H1 (cell line): Measurements from ENCODE around the gene DNAJB5. TPM values are rescaled to one million over a fixed set of nuclear protein-coding genes. Genes with fewer than 3 reads are reported as not detected.

Experiments used
- CTCF ChIA-PET: fragments of 300-600 bp; sonication (Branson Sonifier 250); formaldehyde crosslinking; loops from one replicate; lab custom pipeline; 2021; ENCODE audit not compliant: partially characterized antibody; lab: Charles Lee
- POLR2A ChIA-PET: fragments of 300-600 bp; sonication (Branson Sonifier 250); formaldehyde crosslinking; loops from one replicate; lab custom pipeline; 2021; ENCODE audit warnings: inconsistent platforms; ENCODE audit not compliant: partially characterized antibody; lab: Charles Lee
- DNase-seq, 2 experiments: peaks; one replicate each; pipeline versions ENCODE4 v3.0.0 to v3.0.0-alpha.2; 2010 to 2022; ENCODE audit warnings: low spot score in 2 of 2, low read depth in 1 of 2, mixed read lengths in 1 of 2
- FAIRE-seq: peaks from 2 replicates; lab custom pipeline; 2011; peaks lifted over from hg19 to GRCh38; lab: Jason Lieb, UNC
- H2AFZ ChIP-seq: 2 replicates; pipeline ENCODE4 v1.8.1; 2012; ENCODE audit warnings: low read length, inconsistent platforms
- H2AK5ac ChIP-seq: 2 replicates; pipeline ENCODE4 v1.6.1; 2013; ENCODE audit warnings: low read depth, low read length
- H2BK120ac ChIP-seq: replicated peaks from 2 replicates; pipeline ENCODE3; 2013; ENCODE audit warnings: low read depth, low read length, inconsistent platforms
- H2BK12ac ChIP-seq: 2 replicates; pipeline ENCODE4 v1.6.1; 2013; ENCODE audit warnings: low read depth, low read length
- H2BK15ac ChIP-seq: 2 replicates; pipeline ENCODE4 v1.6.1; 2013; ENCODE audit warnings: low read length
- H2BK20ac ChIP-seq: 2 replicates; pipeline ENCODE4 v1.6.1; 2013; ENCODE audit warnings: low read length
- H2BK5ac ChIP-seq: 2 replicates; pipeline ENCODE4 v1.6.1; 2013; ENCODE audit warnings: low read depth, low read length
- H3K14ac ChIP-seq: 2 replicates; pipeline ENCODE4 v1.6.1; 2013; ENCODE audit warnings: inconsistent platforms; ENCODE audit not compliant: insufficient read length
- H3K18ac ChIP-seq: 2 replicates; pipeline ENCODE4 v1.6.1; 2013; ENCODE audit warnings: low read length; ENCODE audit errors: extremely low read depth
- H3K23ac ChIP-seq: 2 replicates; pipeline ENCODE4 v1.6.1; 2013; ENCODE audit warnings: inconsistent platforms; ENCODE audit not compliant: insufficient read length
- H3K23me2 ChIP-seq: 2 replicates; pipeline ENCODE4 v1.6.1; 2013; ENCODE audit warnings: low read depth, low read length
- H3K27ac ChIP-seq: 2 replicates; pipeline ENCODE4 v1.6.1; 2011; ENCODE audit warnings: low read depth, low read length, inconsistent platforms
- H3K27me3 ChIP-seq, 4 experiments: replicated peaks in 1 of 4; 1 replicate in 1 of 4; 2 replicates in 3 of 4; pipeline versions ENCODE4 v1.6.1 to v1.8.1; 2011 to 2013; ENCODE audit warnings: low read length in 3 of 4, mild to moderate bottlenecking in 3 of 4, inconsistent platforms in 2 of 4, mixed read lengths in 2 of 4, moderate library complexity in 1 of 4; ENCODE audit not compliant: control insufficient read depth in 3 of 4, insufficient read depth in 3 of 4; ENCODE audit errors: extremely low read depth in 1 of 4
- H3K36me3 ChIP-seq, 4 experiments: 2 replicates each; pipeline versions ENCODE4 v1.6.1 to v1.8.1; 2011 to 2013; ENCODE audit warnings: mild to moderate bottlenecking in 4 of 4, low read length in 3 of 4, moderate library complexity in 2 of 4, control low read depth in 1 of 4, inconsistent platforms in 1 of 4; ENCODE audit not compliant: insufficient read depth in 4 of 4, control insufficient read depth in 2 of 4
- H3K4ac ChIP-seq: replicated peaks from 2 replicates; pipeline ENCODE3; 2013; ENCODE audit warnings: low read length, low read depth, mixed read lengths, inconsistent platforms; ENCODE audit not compliant: insufficient read length
- H3K4me1 ChIP-seq, 4 experiments: replicated peaks in 1 of 4; 1 replicate in 1 of 4; 2 replicates in 3 of 4; pipeline versions ENCODE4 v1.6.1 to v1.8.1; 2011 to 2013; ENCODE audit warnings: low read length in 3 of 4, inconsistent platforms in 2 of 4, mixed read lengths in 1 of 4; ENCODE audit not compliant: insufficient read depth in 4 of 4, control insufficient read depth in 3 of 4
- H3K4me2 ChIP-seq, 2 experiments: 2 replicates each; pipeline versions ENCODE4 v1.6.1 to v1.8.1; 2011 to 2013; ENCODE audit warnings: low read depth in 2 of 2, low read length in 2 of 2, control low read depth in 1 of 2, inconsistent platforms in 1 of 2, mild to moderate bottlenecking in 1 of 2; ENCODE audit not compliant: insufficient read depth in 1 of 2
- H3K4me3 ChIP-seq, 4 experiments: fragments of 200-600, 300-600 bp in 1 of 4; sonication (generic), shearing (Covaris generic), sonication (Bioruptor Twin) in 1 of 4; 2 replicates each; pipeline versions ENCODE4 v1.5.1 to v1.8.1; 2011 to 2016; ENCODE audit warnings: low read length in 4 of 4, low read depth in 3 of 4, control low read depth in 2 of 4, inconsistent platforms in 2 of 4, mild to moderate bottlenecking in 2 of 4, mixed read lengths in 1 of 4, moderate library complexity in 1 of 4; ENCODE audit not compliant: insufficient read depth in 2 of 4; ENCODE audit errors: extremely low read depth in 1 of 4
- H3K56ac ChIP-seq: replicated peaks from 2 replicates; pipeline ENCODE3; 2013; ENCODE audit warnings: low read depth, mild to moderate bottlenecking, mixed read lengths, low read length, inconsistent platforms; ENCODE audit not compliant: insufficient read length
- H3K79me1 ChIP-seq: 2 replicates; pipeline ENCODE4 v1.6.1; 2013; ENCODE audit warnings: low read depth, low read length, control low read depth
- H3K79me2 ChIP-seq, 2 experiments: 2 replicates each; pipeline versions ENCODE4 v1.6.1 to v1.8.1; 2012 to 2013; ENCODE audit warnings: low read length in 2 of 2, mild to moderate bottlenecking in 2 of 2, inconsistent platforms in 1 of 2; ENCODE audit not compliant: insufficient read depth in 2 of 2, control insufficient read depth in 1 of 2
- H3K9ac ChIP-seq, 4 experiments: replicated peaks in 1 of 4; 1 replicate in 1 of 4; 2 replicates in 3 of 4; pipeline versions ENCODE4 v1.6.1 to v1.8.1; 2011 to 2013; ENCODE audit warnings: low read depth in 3 of 4, low read length in 3 of 4, control low read depth in 2 of 4, mild to moderate bottlenecking in 2 of 4, moderate library complexity in 2 of 4, inconsistent platforms in 1 of 4; ENCODE audit errors: extremely low read depth in 1 of 4
- H3K9me3 ChIP-seq, 2 experiments: 2 replicates each; pipeline versions ENCODE4 v1.6.1 to v1.8.1; 2012 to 2013; ENCODE audit warnings: mild to moderate bottlenecking in 2 of 2, moderate library complexity in 2 of 2, control low read depth in 1 of 2, inconsistent platforms in 1 of 2, low read depth in 1 of 2, low read length in 1 of 2, mixed read lengths in 1 of 2; ENCODE audit not compliant: insufficient read depth in 2 of 2
- H4K20me1 ChIP-seq, 2 experiments: replicated peaks in 1 of 2; 2 replicates each; pipeline versions ENCODE3 to v1.8.1; 2011 to 2013; ENCODE audit warnings: inconsistent platforms in 2 of 2, low read length in 2 of 2, mild to moderate bottlenecking in 1 of 2; ENCODE audit not compliant: insufficient read depth in 2 of 2, control insufficient read depth in 1 of 2
- H4K5ac ChIP-seq: 2 replicates; pipeline ENCODE4 v1.6.1; 2013; ENCODE audit warnings: low read length, low read depth, mixed read lengths, inconsistent platforms; ENCODE audit not compliant: insufficient read length
- H4K8ac ChIP-seq: 2 replicates; pipeline ENCODE4 v1.8.0; 2013; ENCODE audit warnings: mild to moderate bottlenecking, moderate library complexity, low read length, inconsistent platforms; ENCODE audit not compliant: insufficient read depth; ENCODE audit errors: extremely low read depth
- H4K91ac ChIP-seq: replicated peaks from 2 replicates; pipeline ENCODE3; 2013; ENCODE audit warnings: low read length, mixed read lengths, inconsistent platforms; ENCODE audit not compliant: insufficient read length
- HDAC6 ChIP-seq: IDR thresholded peaks from one replicate; pipeline ENCODE4 v1.7.1; 2012; ENCODE audit warnings: low read depth, mild to moderate bottlenecking, inconsistent platforms, low read length, moderate library complexity
- SUZ12 ChIP-seq: fragments of 200-600 bp; sonication (generic); IDR thresholded peaks from 2 replicates; pipeline ENCODE4 v1.6.1; 2012; ENCODE audit warnings: mild to moderate bottlenecking, inconsistent platforms, low read length, moderate library complexity, mixed read lengths
- YY1 ChIP-seq: IDR thresholded peaks from 2 replicates; pipeline ENCODE4 v1.6.1; 2011; ENCODE audit warnings: low read depth, mild to moderate bottlenecking, low read length
- WGBS, 2 experiments: shearing (Covaris generic) in 1 of 2; methylation state at CpG; one replicate each; pipeline versions ENCODE4 v1.1.6 to v1.1.7; 2013 to 2015; ENCODE audit warnings: low lambda C conversion rate in 2 of 2, mixed read lengths in 2 of 2, inconsistent platforms in 1 of 2, low coverage in 1 of 2, missing lambda C conversion rate in 1 of 2; ENCODE audit not compliant: insufficient replicate concordance in 2 of 2, insufficient coverage in 1 of 2, insufficient read length in 1 of 2; ENCODE audit errors: extremely low coverage in 1 of 2, missing lambda C conversion rate in 1 of 2; 5-methylcytosine and 5-hydroxymethylcytosine counted together
- polyA plus RNA-seq, 7 experiments: library from polyadenylated mRNA; depleted of rRNA in 3 of 7; stranded (reverse) in 5 of 7; unstranded in 2 of 7; fragments of >200 nt in 5 of 7; fragments of 200-250 nt in 2 of 7; gene quantifications; 1 replicate in 5 of 7; 2 replicates in 1 of 7; 4 replicates in 1 of 7; pipeline versions ENCODE4 v1.2.1 to v1.2.3, GENCODE V29; 2011 to 2013; ENCODE audit warnings: missing spikeins in 2 of 7, mixed read lengths in 2 of 7
- total RNA-seq: library from RNA; stranded (reverse); fragmentation: NEBNext Ultra II Directional; extraction: Animal tissue kit (Norgen Biotek cat#: 25700); gene quantifications from 2 replicates; pipeline ENCODE4 v1.2.1, GENCODE V29; 2021

DNAJB5 gene
- total and polyA plus RNA-seq, 2 of the 8 experiments (the other 6 are each of a cell fraction or from before 2014, with no cell fraction given): 25.0 to 34.1 TPM

GRCh38 chr9:34996181-34996904 lies 6.8 kb downstream of the DNAJB5 start:
- H3K56ac ChIP-seq: no peak overlapping the region
- no peak overlapping the region for H3K18ac ChIP-seq
- H2BK12ac ChIP-seq: no peak overlapping the region
- peaks cover 18 to 41% (median 26%) of the 10 kb centered on the region in 4 experiments; a peak in 7 of 8 replicates for H3K36me3 ChIP-seq
- H4K5ac ChIP-seq: no peak overlapping the region
- no peak overlapping the region for H3K9ac ChIP-seq
- H3K23me2 ChIP-seq: no peaks in the 10 kb centered on the region; the same call in 1 of the 2 replicates
- H3K27me3 ChIP-seq: no peaks in the 10 kb centered on the region
- no peak overlapping the region for H4K8ac ChIP-seq
- TF ChIP-seq SUZ12 (no peak), YY1 (no peak), HDAC6 (no peak)
- no peak overlapping the region for H3K4me3 ChIP-seq
- peaks cover 0 to 12% of the 10 kb centered on the region in 2 experiments; a peak in 2 of 4 replicates for H3K79me2 ChIP-seq
- H3K27ac ChIP-seq: no peak overlapping the region
- H3K14ac ChIP-seq: no peak overlapping the region
- no peak overlapping the region for H2BK120ac ChIP-seq
- H4K20me1 ChIP-seq: no peaks in the 10 kb centered on the region
- whole genome bisulfite sequencing, 2 experiments: 93% methylated on average over 26 of the region's 26 CpGs; no CpG with 5 or more reads in 1 of the 2 experiments
- H3K9me3 ChIP-seq: no peaks in the 10 kb centered on the region
- peaks cover 21 to 30% (median 25%) of the 10 kb centered on the region in 4 experiments for H3K4me1 ChIP-seq
- DNase-seq: no peak
- ChIA-PET CTCF (interaction anchor here (0.9 to 14.8 kb wide), 5 partner anchors 14 to 287 kb away, joined by 3 to 148 read pairs (median 43); a partner anchor contains a TSS), POLR2A (interaction anchor here (1.1 kb wide), 1 partner anchor 11 kb away, joined by 3 read pairs; no protein-coding TSS in a partner anchor)
- no peak overlapping the region for H2AK5ac ChIP-seq
- no peak overlapping the region for H3K4ac ChIP-seq
- no peak overlapping the region for H4K91ac ChIP-seq
- no peak for FAIRE-seq
- peaks cover 6% of the 10 kb centered on the region; the same call in 1 of the 2 replicates for H3K79me1 ChIP-seq
- no peak overlapping the region for H3K4me2 ChIP-seq
- no peak overlapping the region for H2BK15ac ChIP-seq
- H2BK20ac ChIP-seq: no peak overlapping the region
- no peak overlapping the region for H3K23ac ChIP-seq
- H2BK5ac ChIP-seq: no peak overlapping the region; the same call in 1 of the 2 replicates
- no peak overlapping the region for H2AFZ ChIP-seq
